GM12874 (cell line): Measurements from ENCODE around the gene GINS2.

ENCODE experiments used
- CTCF ChIP-seq: IDR thresholded peaks from 2 replicates; pipeline ENCODE4 v1.5.1; 2011; ENCODE audit warnings: low read depth, mild to moderate bottlenecking, control low read depth, low read length, moderate library complexity; ENCODE audit not compliant: insufficient read depth

The GINS2 gene

DNA sequence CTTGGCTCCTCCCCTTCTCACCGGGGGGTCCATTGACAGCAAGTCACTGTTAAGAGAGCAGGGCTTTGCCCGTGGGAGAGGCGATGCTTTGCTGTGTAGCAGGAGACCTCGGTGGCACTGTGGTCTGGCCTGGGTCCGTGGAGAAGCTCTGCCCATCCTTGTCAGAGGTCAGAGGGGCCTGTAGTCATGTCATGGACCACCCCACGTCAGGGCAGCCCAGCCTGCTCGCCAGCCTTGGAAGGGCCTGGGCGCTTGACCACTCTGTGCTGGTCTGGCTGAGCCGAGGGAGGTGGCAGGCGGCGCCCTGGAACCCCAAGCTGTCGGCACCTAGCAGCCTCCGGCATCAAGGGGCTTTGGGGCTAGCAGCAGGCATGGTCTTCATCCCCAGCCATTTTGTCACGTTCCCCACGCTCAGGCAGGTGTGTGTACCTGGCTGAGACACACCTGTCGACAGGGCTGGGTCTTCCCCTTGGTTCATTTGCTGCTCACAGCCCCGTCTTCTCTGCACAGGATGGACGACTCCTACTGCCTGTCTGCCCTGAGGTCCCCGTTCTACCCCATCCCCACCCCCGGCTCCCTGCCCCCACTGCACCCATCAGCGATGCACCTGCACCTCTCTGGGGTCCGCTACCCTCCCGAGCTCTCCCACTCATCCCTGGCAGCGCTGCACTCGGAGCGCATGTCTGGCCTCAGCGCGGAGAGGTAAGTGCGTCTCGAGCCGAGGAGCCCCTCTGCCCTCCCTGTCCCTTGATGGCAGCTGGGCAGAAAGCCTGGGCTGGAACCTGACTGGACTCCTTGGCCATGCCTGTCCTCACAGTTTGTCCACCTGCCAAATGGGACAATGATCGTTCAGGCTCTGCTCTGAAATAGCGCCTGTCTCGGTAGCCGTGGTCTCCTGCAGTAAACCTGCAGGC, 33.3 kb downstream of the GINS2 start:
- no peak for TF ChIP-seq CTCF

DNA sequence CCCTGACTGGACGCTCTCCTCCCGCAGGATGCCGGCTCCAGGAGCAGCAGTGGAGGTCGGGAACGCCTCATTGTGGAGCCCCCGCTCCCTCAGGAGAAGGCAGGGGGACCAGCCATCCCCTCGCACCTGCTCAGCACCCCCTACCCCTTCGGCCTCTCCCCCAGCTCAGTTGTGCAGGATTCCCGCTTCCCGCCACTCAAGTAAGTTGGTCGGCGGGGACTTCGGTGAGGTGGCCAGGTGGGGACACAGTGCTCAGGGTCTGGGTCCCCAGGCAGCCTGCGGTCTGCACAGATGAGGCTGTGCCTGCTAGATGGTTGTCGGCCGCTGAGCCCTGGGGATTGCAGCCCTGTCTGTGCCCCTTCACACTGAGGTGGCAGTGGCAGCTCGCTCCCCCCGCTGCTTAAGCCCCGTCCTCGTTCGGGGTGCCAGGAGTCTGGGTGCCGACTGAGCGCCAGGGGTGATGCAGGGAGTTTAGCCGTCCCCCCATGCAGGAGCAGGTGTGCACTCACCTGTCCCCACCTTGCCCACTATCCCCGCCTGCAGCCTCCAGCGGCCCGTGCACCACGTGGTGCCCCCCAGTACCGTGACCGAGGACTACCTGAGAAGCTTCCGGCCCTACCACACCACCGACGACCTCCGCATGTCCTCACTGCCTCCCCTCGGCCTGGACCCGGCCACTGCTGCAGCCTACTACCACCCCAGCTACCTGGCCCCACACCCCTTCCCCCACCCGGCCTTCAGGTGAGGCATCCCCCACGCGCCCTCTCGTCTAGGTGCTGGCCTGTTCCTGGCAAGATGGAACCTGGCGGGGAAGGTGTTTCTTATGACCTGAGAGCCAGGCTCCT, 34.3 kb downstream of the GINS2 start:
- TF ChIP-seq CTCF: no peak

GRCh38 chr16:85653290-85653891, 35.4 kb downstream of the GINS2 start:
- no peak for TF ChIP-seq CTCF

GRCh38 chr16:85652431-85653221, 36.1 kb downstream of the GINS2 start:
- TF ChIP-seq CTCF: no peak

GRCh38 chr16:85651629-85652430, 36.9 kb downstream of the GINS2 start:
- no peak for TF ChIP-seq CTCF

- no peak for TF ChIP-seq CTCF
Measured at GRCh38 chr16:85650844-85651628, 37.7 kb downstream of the GINS2 start.
